NCI-H2171 (cell line): ENCODE results near the gene MTA3.
"Not testable (repeated sequence)": the region's sequence is repeated elsewhere in the genome, so short reads cannot be mapped to it uniquely, and the experiment has no call there.

Experiments
- DNase-seq: peaks from one replicate; lab custom pipeline; 2025; lab: John Stamatoyannopoulos, UW

MTA3 gene

GRCh38 chr2:42663106-42663780, 94.8 kb downstream of the MTA3 start:
- peak; percentile 66 for DNase-seq

GRCh38 chr2:42663828-42664227, 95.4 kb downstream of the MTA3 start:
- DNase-seq, result no peak

GRCh38 chr2:42673989-42674579, 105.7 kb downstream of the MTA3 start:
- DNase-seq, result no peak

DNA sequence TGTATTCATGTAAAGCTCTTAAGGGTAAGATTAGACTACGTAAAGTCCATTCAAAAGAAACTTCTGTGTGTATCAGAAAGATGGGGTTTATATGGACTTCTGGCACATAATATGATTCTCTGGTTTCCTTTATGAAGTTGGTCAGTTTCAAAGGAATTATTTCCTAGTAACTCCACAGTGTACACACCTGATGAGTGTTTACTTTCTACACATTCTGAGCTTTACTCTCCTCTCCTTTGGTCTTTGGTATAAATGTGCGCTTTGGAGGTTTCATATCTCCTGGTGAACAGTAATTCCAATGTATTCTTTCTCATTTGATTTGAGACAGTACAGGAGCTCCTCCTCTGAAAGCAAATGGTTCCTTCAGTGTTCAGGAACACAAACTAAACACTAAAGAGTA, 107.4 kb downstream of the MTA3 start:
- no peak for DNase-seq

DNA sequence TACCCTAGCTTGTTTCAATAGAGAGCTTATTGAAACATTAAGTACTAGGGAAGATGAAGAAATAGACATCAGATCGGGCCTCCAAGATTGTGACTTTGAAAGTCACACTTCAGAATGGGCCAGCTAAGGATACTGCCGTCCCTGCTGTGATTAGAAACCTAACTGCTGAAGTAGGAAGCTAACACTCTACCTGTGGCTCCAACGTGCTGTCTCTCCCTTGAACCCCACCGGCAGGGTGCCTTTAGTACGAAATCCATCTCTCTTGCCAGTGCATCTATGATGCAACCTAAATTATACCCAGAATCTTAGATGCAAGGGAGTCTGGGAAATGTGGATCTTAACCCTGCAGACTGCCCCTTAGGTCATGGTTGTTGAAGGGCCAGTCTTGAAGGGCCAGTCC, 116.9 kb downstream of the MTA3 start:
- no peak for DNase-seq

GRCh38 chr2:42693013-42693615, 124.7 kb downstream of the MTA3 start:
- no peak for DNase-seq

DNA sequence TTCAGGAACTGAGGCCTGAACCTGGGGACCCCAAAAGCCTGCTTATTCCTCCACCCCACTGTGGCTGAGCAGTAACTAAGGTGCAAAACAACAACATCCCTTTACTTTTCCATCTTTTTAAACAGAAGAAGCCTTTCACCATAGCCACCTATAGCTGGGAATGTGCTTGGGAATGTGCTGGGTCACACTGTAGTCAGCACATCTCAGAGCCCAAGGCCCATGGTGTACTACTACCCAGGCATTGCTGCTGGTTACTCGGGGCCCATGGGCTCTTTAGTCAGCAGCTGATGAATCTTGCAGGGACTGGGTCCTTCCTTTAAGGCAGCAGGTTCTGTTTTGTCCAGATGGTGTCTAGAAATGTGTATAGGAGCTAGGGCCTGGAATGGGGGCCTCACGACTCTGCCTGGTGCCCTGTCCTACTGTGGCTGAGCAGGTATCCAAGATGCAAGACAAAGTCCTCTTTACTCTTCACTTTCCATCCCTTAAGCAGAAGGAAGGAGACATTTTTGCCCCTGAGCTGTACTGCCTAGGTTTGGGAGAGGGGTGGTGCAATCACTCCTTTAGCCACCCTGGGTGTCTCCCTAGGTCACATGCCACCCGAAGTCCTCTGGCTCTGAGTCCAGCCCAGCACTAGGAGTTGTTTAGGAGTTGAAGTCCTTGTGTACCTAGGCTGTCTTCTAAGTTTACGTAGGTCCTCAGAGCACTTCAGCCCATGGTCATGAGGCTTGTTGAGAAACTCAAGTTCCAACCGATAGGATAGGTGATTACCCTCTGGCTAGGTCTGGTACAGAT, 125.5 kb downstream of the MTA3 start:
- DNase-seq, result no peak

DNA sequence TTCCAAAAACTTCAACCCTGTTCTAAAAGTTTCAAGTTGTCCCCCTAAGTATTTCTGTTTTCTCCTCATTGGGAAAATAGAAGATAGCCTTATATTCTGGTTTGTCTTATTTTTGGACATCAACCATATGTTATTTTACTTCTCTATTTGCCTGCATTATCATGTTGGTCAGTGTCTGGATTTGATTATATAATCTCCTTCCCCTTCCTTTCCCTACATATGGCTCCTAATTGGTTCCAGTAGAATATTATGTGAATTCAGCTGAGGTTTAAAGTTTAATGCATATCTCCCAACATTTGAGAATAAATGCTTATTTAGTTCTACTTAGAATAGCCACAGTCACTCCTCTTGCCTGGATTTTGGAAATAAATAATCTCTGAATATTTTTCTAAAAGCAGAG, 128.6 kb downstream of the MTA3 start:
- DNase-seq, result no peak

DNA sequence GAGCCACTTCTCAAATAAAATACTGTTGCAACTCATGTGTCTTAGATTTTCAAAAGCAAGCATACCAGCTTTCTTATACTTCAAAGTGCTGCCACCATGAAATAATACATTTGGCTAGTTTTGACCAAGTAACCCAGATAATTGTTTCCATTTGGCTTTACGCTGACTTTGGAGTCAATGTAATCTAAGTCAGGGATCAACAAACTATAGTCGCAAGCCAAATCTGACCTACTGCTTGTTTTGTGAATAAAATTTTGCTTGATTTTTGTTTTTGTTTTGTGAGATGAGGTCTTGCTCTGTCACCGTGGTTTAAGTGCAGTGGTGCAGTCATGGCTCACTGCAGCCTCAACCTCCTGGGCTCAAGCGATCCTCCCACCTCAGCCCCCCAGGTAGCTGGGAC, 130.5 kb downstream of the MTA3 start:
- DNase-seq, result no peak

DNA sequence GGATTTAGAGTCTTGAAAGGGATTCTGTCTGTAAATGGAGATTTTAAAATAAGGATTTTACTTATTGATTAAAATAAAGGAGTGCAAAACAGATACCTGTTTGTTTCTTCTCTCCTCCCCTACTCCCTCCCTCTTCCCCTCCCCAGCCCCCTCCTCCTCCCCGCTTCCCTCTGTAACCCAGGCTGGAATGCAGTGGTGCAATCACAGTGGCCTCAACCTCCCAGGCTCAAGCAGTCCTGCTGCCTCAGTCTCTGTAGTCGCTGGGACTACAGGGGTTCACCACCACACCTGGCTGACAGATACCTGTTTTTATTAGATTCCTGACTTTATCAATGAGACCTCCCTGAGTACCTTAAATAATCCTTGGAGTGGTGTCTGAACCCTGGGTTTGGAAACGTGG, 138.4 kb downstream of the MTA3 start:
- DNase-seq, result no peak

GRCh38 chr2:42708179-42708578, 139.7 kb downstream of the MTA3 start:
- no peak for DNase-seq

GRCh38 chr2:42711896-42712295, 143.5 kb downstream of the MTA3 start:
- no peak for DNase-seq

GRCh38 chr2:42712934-42713333, 144.5 kb downstream of the MTA3 start:
- DNase-seq, result no peak

- DNase-seq, result no peak
These were observed 145.5 kb downstream of the MTA3 start for GRCh38 chr2:42713920-42714319.

DNA sequence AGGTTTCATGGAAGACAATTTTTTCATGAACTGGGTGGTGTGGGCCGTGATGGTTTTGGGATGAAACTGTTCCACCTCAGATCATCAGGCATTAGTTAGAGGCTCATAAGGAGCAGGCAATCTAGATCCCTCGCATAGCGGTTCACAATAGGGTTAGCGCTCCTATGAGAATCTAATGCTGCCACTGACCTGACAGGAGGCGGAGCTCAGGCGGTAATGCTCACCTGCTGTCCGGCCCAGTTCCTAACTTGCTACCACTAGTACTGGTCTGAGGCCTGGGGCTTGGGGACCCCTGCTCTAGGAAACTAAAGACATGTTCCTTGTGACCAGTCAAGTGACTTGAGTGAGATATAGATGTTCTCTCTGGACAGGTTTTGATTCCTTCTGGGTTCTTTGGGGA, 146.3 kb downstream of the MTA3 start:
- DNase-seq, result no peak

DNA sequence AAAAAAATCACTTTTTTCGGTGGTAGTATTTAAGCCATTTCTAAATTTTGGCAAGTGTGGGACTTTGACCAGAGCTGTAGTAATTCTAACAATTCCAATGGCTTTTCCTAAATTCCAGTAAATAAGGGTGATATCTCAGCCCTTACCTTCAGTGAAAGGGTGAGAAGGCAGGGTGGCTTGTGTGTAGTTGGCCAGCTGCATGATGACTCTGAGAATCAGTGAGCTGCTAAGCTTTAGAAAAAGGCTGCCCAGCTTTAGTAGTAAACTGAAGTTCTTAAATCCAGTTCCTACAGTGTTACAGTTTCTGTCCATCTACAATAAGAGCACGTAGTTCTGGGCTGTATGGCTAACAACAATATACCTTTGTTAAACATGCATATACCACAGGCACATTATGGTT, 153.5 kb downstream of the MTA3 start:
- no peak for DNase-seq

GRCh38 chr2:42722320-42723190, 154.1 kb downstream of the MTA3 start:
- peak; percentile 7 for DNase-seq

- DNase-seq, result no peak
These were observed 155.0 kb downstream of the MTA3 start for GRCh38 chr2:42723465-42723864.

- DNase-seq, result no peak
These were observed 156.5 kb downstream of the MTA3 start for GRCh38 chr2:42724886-42725285.

DNA sequence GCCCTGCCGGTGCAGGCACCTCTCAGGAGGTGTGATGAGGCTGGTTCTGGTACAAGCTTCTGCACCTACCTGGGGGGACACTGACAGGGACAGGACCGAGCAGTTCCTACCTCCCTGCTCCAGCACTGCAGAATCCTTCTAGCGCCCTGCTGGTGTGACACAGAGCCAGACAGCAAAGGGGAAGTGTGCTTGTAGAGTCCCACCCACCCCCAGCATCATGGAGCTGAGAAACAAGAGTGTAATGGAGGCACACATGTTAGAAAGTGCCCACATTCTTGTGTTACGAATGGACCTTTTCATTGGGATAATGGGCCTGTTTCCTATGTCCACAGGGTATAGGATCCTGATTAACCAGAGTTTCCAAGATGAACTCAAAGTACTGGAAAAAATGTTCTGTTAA, 157.2 kb downstream of the MTA3 start:
- no peak for DNase-seq

DNA sequence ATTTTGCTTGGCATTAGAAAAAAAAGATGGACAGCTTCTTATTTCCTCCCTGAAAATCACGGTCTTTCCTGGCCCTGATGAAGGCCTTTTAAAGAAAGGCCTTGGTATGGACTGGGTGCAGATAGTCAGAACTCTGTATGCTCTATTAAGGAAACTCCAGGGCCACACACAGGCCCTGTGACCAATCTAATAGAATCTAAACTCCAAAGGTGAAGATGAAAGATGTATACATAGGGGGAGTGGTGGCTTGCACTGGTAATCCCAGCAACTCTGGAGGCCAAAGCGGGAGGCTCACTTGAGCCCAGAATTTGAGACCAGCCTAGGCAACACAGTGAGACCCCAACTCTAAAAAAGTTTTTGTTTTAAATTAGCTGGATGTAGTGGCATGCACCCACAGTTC, 158.2 kb downstream of the MTA3 start:
- no peak for DNase-seq

DNA sequence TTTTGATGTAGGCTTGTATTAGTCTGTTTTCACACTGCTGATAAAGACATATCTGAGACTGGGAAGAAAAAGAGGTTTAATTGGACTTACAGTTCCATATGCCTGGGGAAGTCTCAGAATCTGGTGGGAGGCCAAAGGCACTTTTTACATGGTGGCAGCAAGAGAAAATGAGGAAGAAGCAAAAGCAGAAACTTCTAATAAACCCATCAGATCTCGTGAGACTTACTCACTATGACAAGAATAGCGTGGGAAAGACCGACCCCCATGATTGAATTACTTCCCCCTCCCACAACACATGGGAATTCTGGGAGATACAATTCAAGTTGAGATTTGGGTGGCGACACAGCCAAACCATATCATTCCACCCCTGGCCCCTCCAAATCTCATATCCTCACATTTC, 162.9 kb downstream of the MTA3 start:
- not testable (repeated sequence) for DNase-seq
